GM23338 (cell line): ENCODE results near the gene ANKRD6. TPM values are rescaled to one million over a fixed set of nuclear protein-coding genes. Genes with fewer than 3 reads are reported as not detected.

Experiments used
- JUNB ChIP-seq: IDR thresholded peaks from one replicate; pipeline ENCODE4 v1.6.1; 2016; ENCODE audit warnings: antibody characterized with exemption; ENCODE audit not compliant: unreplicated experiment
- NANOG ChIP-seq: IDR thresholded peaks from 2 replicates; pipeline ENCODE4 v1.6.1; 2016; ENCODE audit warnings: antibody characterized with exemption, borderline replicate concordance
- REST ChIP-seq: IDR thresholded peaks from one replicate; pipeline ENCODE4 v1.6.1; 2018; ENCODE audit warnings: antibody characterized with exemption; ENCODE audit not compliant: unreplicated experiment
- STAT1 ChIP-seq: IDR thresholded peaks from one replicate; pipeline ENCODE4 v1.6.1; 2016; ENCODE audit warnings: antibody characterized with exemption; ENCODE audit not compliant: unreplicated experiment
- ZNF114 ChIP-seq: fragments of 250-450 bp; sonication (Bioruptor Pico); IDR thresholded peaks from 2 replicates; pipeline ENCODE4 v1.5.0; 2020; ENCODE audit warnings: mild to moderate bottlenecking, moderate library complexity
- ZNF331 ChIP-seq: fragments of 250-450 bp; sonication (Bioruptor Pico); IDR thresholded peaks from 2 replicates; pipeline ENCODE4 v1.5.0; 2020; ENCODE audit warnings: low read depth, mild to moderate bottlenecking, moderate library complexity
- ZNF462 ChIP-seq: fragments of 250-450 bp; sonication (Bioruptor Pico); IDR thresholded peaks from 2 replicates; pipeline ENCODE4 v1.5.0; 2020; ENCODE audit warnings: mild to moderate bottlenecking, moderate library complexity
- polyA plus RNA-seq: library from polyadenylated mRNA; unstranded; fragments of >200 nt; fragmentation: Nextera tagmentation; extraction: Ambion mirVana; gene quantifications from 2 replicates; pipeline ENCODE4 v1.2.1, GENCODE V29; 2016
- total RNA-seq: library from RNA; depleted of rRNA; stranded (reverse); fragments of >200 nt; shearing (Covaris generic); gene quantifications from 2 replicates; pipeline ENCODE4 v1.2.3, GENCODE V29; 2014

Gene ANKRD6
- total and polyA plus RNA-seq, 2 experiments from 2014 or later = 3.2 to 9.2 TPM

- TF ChIP-seq ZNF462 (CRISPR knock-in tag) = no peak
- TF ChIP-seq ZNF331 (CRISPR knock-in tag) = no peak
- TF ChIP-seq NANOG = no peak
- TF ChIP-seq REST = no peak
- no peak for TF ChIP-seq ZNF114 (CRISPR knock-in tag)
- TF ChIP-seq STAT1 = no peak
- no peak for TF ChIP-seq JUNB
Observed at GRCh38 chr6:89597372-89597771, 164.4 kb downstream of the ANKRD6 start (continued).
